Mucosa of descending colon (tissue), 3 donors: ENCODE results near the gene THUMPD3. TPM values are rescaled to one million over a fixed set of nuclear protein-coding genes. Genes with fewer than 3 reads are reported as not detected.

Source experiments
- ATAC-seq: fragments of 200-7000 bp; cut with Tn5 transposase; one replicate; pipeline ENCODE4 v1.9.1; 2020; ENCODE audit warnings: mild to moderate bottlenecking, moderate library complexity
- DNase-seq, 3 donors: peaks; one replicate each; pipeline ENCODE4 v3.0.0-alpha.2; 2020
- H3K36me3 ChIP-seq: fragments of 200-600 bp; one replicate; pipeline ENCODE4 v1.8.0; 2021; ENCODE audit warnings: low read depth, mild to moderate bottlenecking
- H3K4me1 ChIP-seq: fragments of 200-600 bp; one replicate; pipeline ENCODE4 v1.8.0; 2021; ENCODE audit warnings: low read depth, mild to moderate bottlenecking
- H3K4me3 ChIP-seq: fragments of 200-600 bp; one replicate; pipeline ENCODE4 v1.8.0; 2021; ENCODE audit warnings: mild to moderate bottlenecking
- H3K9me3 ChIP-seq: fragments of 200-600 bp; one replicate; pipeline ENCODE4 v1.8.0; 2021; ENCODE audit warnings: mild to moderate bottlenecking
- CTCF ChIP-seq: fragments of 200-600 bp; IDR thresholded peaks from one replicate; pipeline ENCODE4 v1.8.0; 2022; ENCODE audit warnings: antibody characterized with exemption, mild to moderate bottlenecking
- intact Hi-C, 2 donors: fragments of 100-400 bp; cut with DNase I in 1 of 2; cut with micrococcal nuclease in 1 of 2; formaldehyde crosslinking; loops; one replicate each; pipeline versions ENCODE4 v1.11.0 to v1.11.1; 2022; cut with DNase I, micrococcal nuclease
- total RNA-seq, 3 donors: library from RNA; stranded (reverse); fragmentation: NEBNext Ultra II Directional in 2 of 3; extraction: Animal tissue kit (Norgen Biotek cat#: 25700) in 2 of 3; gene quantifications; one replicate each; pipeline versions ENCODE4 v1.2.1 to v1.2.4, GENCODE V29; 2021 to 2023
- donor health status: DM: no; HTN: no; CAD: no; lungs with moderate emphysema.
- donor health status: DM: no; HTN: no; CAD: no.
- donor health status: DM: no; HTN: yes; CAD: no.

The THUMPD3 gene
- total RNA-seq, 3 donors from 2014 or later = 30.0 to 34.0 (median 31.2) TPM

- Histone ChIP-seq H3K9me3 (no peaks in the 10 kb centered on the region), H3K4me1 (peaks cover 33% of the 10 kb centered on the region), H3K36me3 (no peaks in the 10 kb centered on the region), H3K4me3 (peak overlapping the region; percentile 50)
- no peak for TF ChIP-seq CTCF
- no peak for ATAC-seq
- no peak for DNase-seq
- intact Hi-C loops = no loop called here
Measured at GRCh38 chr3:9395570-9396300, 32.9 kb downstream of the THUMPD3 start.

DNA sequence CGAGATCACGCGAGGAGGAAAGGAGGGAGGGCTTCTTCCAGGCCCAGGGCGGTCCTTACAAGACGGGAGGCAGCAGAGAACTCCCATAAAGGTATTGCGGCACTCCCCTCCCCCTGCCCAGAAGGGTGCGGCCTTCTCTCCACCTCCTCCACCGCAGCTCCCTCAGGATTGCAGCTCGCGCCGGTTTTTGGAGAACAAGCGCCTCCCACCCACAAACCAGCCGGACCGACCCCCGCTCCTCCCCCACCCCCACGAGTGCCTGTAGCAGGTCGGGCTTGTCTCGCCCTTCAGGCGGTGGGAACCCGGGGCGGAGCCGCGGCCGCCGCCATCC, 33.4 kb downstream of the THUMPD3 start:
- Histone ChIP-seq H3K9me3 (no peaks in the 10 kb centered on the region), H3K4me3 (peak overlapping the region; percentile 50), H3K4me1 (peaks cover 38% of the 10 kb centered on the region), H3K36me3 (no peaks in the 10 kb centered on the region)
- DNase-seq = peak; percentile 90 to 95 (median 94)
- TF ChIP-seq CTCF = no peak
- ATAC-seq = peak; percentile 68
- intact Hi-C loops = no loop called here

- intact Hi-C loops = no loop called here
- Histone ChIP-seq H3K9me3 (no peaks in the 10 kb centered on the region), H3K36me3 (no peaks in the 10 kb centered on the region), H3K4me3 (peak overlapping the region; percentile 50), H3K4me1 (peaks cover 44% of the 10 kb centered on the region)
- no peak for TF ChIP-seq CTCF
- peak; percentile 80 for ATAC-seq
- peak; percentile 99 for DNase-seq
Measured at GRCh38 chr3:9396632-9397331, 33.9 kb downstream of the THUMPD3 start.

GRCh38 chr3:9397332-9397905, 34.6 kb downstream of the THUMPD3 start, which contains the start of gene SETD5:
TSS of gene SETD5 (plus strand) at chr3:9397615. CDS start at chr3:9428939, 31,324 bp downstream.
- peak; percentile 98 to 99 (median 99) for DNase-seq
- ATAC-seq = peak; percentile 78
- no peaks in the 10 kb centered on the region for H3K9me3 ChIP-seq
- intact Hi-C loops = no loop called here
- H3K4me1 ChIP-seq = peaks cover 50% of the 10 kb centered on the region
- TF ChIP-seq CTCF = no peak
- peak within 1 kb of the TSS; percentile 87 for H3K4me3 ChIP-seq
- no peaks in the 10 kb centered on the region for H3K36me3 ChIP-seq

GRCh38 chr3:9397906-9398699, 35.2 kb downstream of the THUMPD3 start:
- no peaks in the 10 kb centered on the region for H3K36me3 ChIP-seq
- no peak for ATAC-seq
- TF ChIP-seq CTCF = no peak
- peak overlapping the region; percentile 87 for H3K4me3 ChIP-seq
- DNase-seq = peak; percentile 67 to 81 (median 70)
- no peaks in the 10 kb centered on the region for H3K9me3 ChIP-seq
- intact Hi-C loops = no loop called here
- peaks cover 57% of the 10 kb centered on the region for H3K4me1 ChIP-seq
